HG03460 (cell line): ENCODE data around the gene DOCK11.

Source experiments
- ATAC-seq: cut with Tn5 transposase; IDR thresholded peaks from one replicate; pipeline ENCODE4 v1.9.1; 2021; ENCODE audit not compliant: unreplicated experiment

The DOCK11 gene

GRCh38 chrX:118499295-118499694 is 3.7 kb downstream of the DOCK11 start:
- ATAC-seq: no peak

- no peak for ATAC-seq
These were observed 6.7 kb downstream of the DOCK11 start for GRCh38 chrX:118502161-118502789.

- no peak for ATAC-seq
These were observed 7.8 kb downstream of the DOCK11 start for GRCh38 chrX:118503260-118504041.

GRCh38 chrX:118504581-118504980 is 9.0 kb downstream of the DOCK11 start:
- no peak for ATAC-seq

- ATAC-seq: no peak
These were observed 11.3 kb downstream of the DOCK11 start for GRCh38 chrX:118506805-118507480.

- ATAC-seq: no peak
These were observed 12.2 kb downstream of the DOCK11 start for GRCh38 chrX:118507766-118508165.

GRCh38 chrX:118508221-118508620 is 12.6 kb downstream of the DOCK11 start:
- no peak for ATAC-seq

- ATAC-seq: no peak
These were observed 13.0 kb downstream of the DOCK11 start for GRCh38 chrX:118508635-118509034.

GRCh38 chrX:118510111-118510510 is 14.5 kb downstream of the DOCK11 start:
- no peak for ATAC-seq

- ATAC-seq: no peak
These were observed 17.7 kb downstream of the DOCK11 start for GRCh38 chrX:118513120-118513898.

- ATAC-seq: no peak
These were observed 24.0 kb downstream of the DOCK11 start for GRCh38 chrX:118519411-118520215.

- ATAC-seq: no peak
These were observed 24.9 kb downstream of the DOCK11 start for GRCh38 chrX:118520216-118521206.

GRCh38 chrX:118521435-118521834 is 25.8 kb downstream of the DOCK11 start:
- no peak for ATAC-seq

GRCh38 chrX:118522230-118522926 is 26.8 kb downstream of the DOCK11 start:
- no peak for ATAC-seq

- no peak for ATAC-seq
These were observed 28.3 kb downstream of the DOCK11 start for GRCh38 chrX:118523920-118524319.

- ATAC-seq: no peak
These were observed 28.7 kb downstream of the DOCK11 start for GRCh38 chrX:118524344-118524743.

- no peak for ATAC-seq
These were observed 29.6 kb downstream of the DOCK11 start for GRCh38 chrX:118525174-118525730.

- ATAC-seq: no peak
These were observed 30.5 kb downstream of the DOCK11 start for GRCh38 chrX:118526149-118526548.
